IMR-90 (cell line): ENCODE data around the gene PCGF2. TPM values are rescaled to one million over a fixed set of nuclear protein-coding genes. Genes with fewer than 3 reads are reported as not detected.

ENCODE experiments used
- ATAC-seq: fragments of 200-7000 bp; cut with Tn5 transposase; 2 replicates; pipeline ENCODE4 v1.9.1; 2020; ENCODE audit warnings: low read depth, mild to moderate bottlenecking, moderate library complexity
- BruUV-seq: library from RNA; stranded (reverse); fragments of 400-500 nt; replicated peaks from 2 replicates; lab custom pipeline; 2021; lab: Mats Ljungman, UMichigan
- CTCF ChIA-PET: fragments of 300-600 bp; formaldehyde crosslinking; extraction: SDS; loops from one replicate; lab custom pipeline; 2021; ENCODE audit warnings: antibody characterized with exemption; lab: Yijun Ruan, JAX
- POLR2A ChIA-PET: fragments of 300-600 bp; sonication (Branson Sonifier 250); formaldehyde crosslinking; loops from one replicate; lab custom pipeline; 2022; ENCODE audit warnings: antibody characterized with exemption; ENCODE audit not compliant: unreplicated experiment; lab: Charles Lee
- DNase-seq: peaks from one replicate; pipeline ENCODE4 v3.0.0; 2013
- H2AFZ ChIP-seq: replicated peaks from 2 replicates; pipeline ENCODE3; 2013; ENCODE audit warnings: low read length, mild to moderate bottlenecking; ENCODE audit not compliant: poor library complexity
- H2AK5ac ChIP-seq: 2 replicates; pipeline ENCODE4 v1.6.1; 2013; ENCODE audit warnings: low read depth, low read length, inconsistent platforms
- H2AK9ac ChIP-seq: replicated peaks from 2 replicates; pipeline ENCODE3; 2013; ENCODE audit warnings: mild to moderate bottlenecking, low read depth, low read length, moderate library complexity; ENCODE audit not compliant: poor library complexity
- H2BK120ac ChIP-seq: 2 replicates; pipeline ENCODE4 v1.6.1; 2013; ENCODE audit warnings: low read depth, low read length, inconsistent platforms
- H2BK15ac ChIP-seq: 3 replicates; pipeline ENCODE4 v1.6.1; 2013; ENCODE audit warnings: low read depth, low read length, inconsistent platforms
- H2BK20ac ChIP-seq: 2 replicates; pipeline ENCODE4 v1.6.1; 2013; ENCODE audit warnings: low read depth, mild to moderate bottlenecking, inconsistent platforms, low read length, moderate library complexity
- H2BK5ac ChIP-seq: 2 replicates; pipeline ENCODE4 v1.6.1; 2013; ENCODE audit warnings: mild to moderate bottlenecking, low read depth, low read length, inconsistent platforms; ENCODE audit not compliant: poor library complexity, severe bottlenecking
- H3K14ac ChIP-seq: replicated peaks from 2 replicates; pipeline ENCODE4 v1.6.1; 2013; ENCODE audit warnings: low read depth, low read length, inconsistent platforms
- H3K18ac ChIP-seq: 2 replicates; pipeline ENCODE4 v1.6.1; 2013; ENCODE audit warnings: low read depth, low read length, control low read depth
- H3K23ac ChIP-seq: 2 replicates; pipeline ENCODE4 v1.6.1; 2013; ENCODE audit warnings: low read depth, low read length, inconsistent platforms
- H3K27ac ChIP-seq: 2 replicates; pipeline ENCODE4 v1.5.1; 2013; ENCODE audit warnings: mild to moderate bottlenecking, control low read depth, low read length; ENCODE audit not compliant: insufficient read depth
- H3K27me3 ChIP-seq: 2 replicates; pipeline ENCODE4 v1.6.1; 2013; ENCODE audit warnings: low read length; ENCODE audit not compliant: control insufficient read depth, insufficient read depth
- H3K36me3 ChIP-seq: 2 replicates; pipeline ENCODE4 v1.6.1; 2013; ENCODE audit warnings: low read length, mixed read lengths; ENCODE audit not compliant: control insufficient read depth, insufficient read depth
- H3K4ac ChIP-seq: 2 replicates; pipeline ENCODE4 v1.6.1; 2013; ENCODE audit warnings: low read depth, low read length, inconsistent platforms
- H3K4me1 ChIP-seq: 2 replicates; pipeline ENCODE4 v1.6.1; 2013; ENCODE audit warnings: low read length, mixed read lengths; ENCODE audit not compliant: control insufficient read depth, insufficient read depth
- H3K4me2 ChIP-seq: 2 replicates; pipeline ENCODE4 v1.6.1; 2013; ENCODE audit warnings: low read depth, mild to moderate bottlenecking, control low read depth, low read length, moderate library complexity
- H3K4me3 ChIP-seq: 2 replicates; pipeline ENCODE4 v1.5.1; 2013; ENCODE audit warnings: low read depth, mild to moderate bottlenecking, control low read depth, low read length, moderate library complexity; ENCODE audit not compliant: insufficient read depth
- H3K56ac ChIP-seq: 2 replicates; pipeline ENCODE4 v1.6.1; 2013; ENCODE audit warnings: low read length, inconsistent platforms; ENCODE audit not compliant: insufficient read depth; ENCODE audit errors: extremely low read depth
- H3K79me1 ChIP-seq, 2 experiments: 2 replicates each; pipeline ENCODE4 v1.6.1; 2013; ENCODE audit warnings: low read length in 2 of 2, inconsistent platforms in 1 of 2, low read depth in 1 of 2
- H3K9ac ChIP-seq: 2 replicates; pipeline ENCODE4 v1.6.1; 2013; ENCODE audit warnings: low read depth, low read length, control low read depth
- H3K9me1 ChIP-seq: 2 replicates; pipeline ENCODE4 v1.6.1; 2013; ENCODE audit warnings: low read length, inconsistent platforms; ENCODE audit not compliant: insufficient read depth
- H3K9me3 ChIP-seq: 2 replicates; pipeline ENCODE4 v1.6.1; 2013; ENCODE audit warnings: low read length; ENCODE audit not compliant: control insufficient read depth, insufficient read depth
- H4K20me1 ChIP-seq: 2 replicates; pipeline ENCODE4 v1.6.1; 2013; ENCODE audit warnings: low read length, inconsistent platforms; ENCODE audit not compliant: insufficient read depth
- H4K5ac ChIP-seq: 2 replicates; pipeline ENCODE4 v1.6.1; 2013; ENCODE audit warnings: mild to moderate bottlenecking, low read depth, low read length, control low read depth
- H4K8ac ChIP-seq, 2 experiments: 2 replicates each; pipeline ENCODE4 v1.6.1; 2013; ENCODE audit warnings: low read depth in 2 of 2, low read length in 2 of 2, control low read depth in 1 of 2, inconsistent platforms in 1 of 2
- H4K91ac ChIP-seq: 2 replicates; pipeline ENCODE4 v1.6.1; 2013; ENCODE audit warnings: low read depth, low read length, inconsistent platforms; ENCODE audit not compliant: insufficient read depth
- BHLHE40 ChIP-seq: fragments of 150-350 bp; IDR thresholded peaks from 2 replicates; pipeline ENCODE4 v1.6.1; 2016; ENCODE audit warnings: mild to moderate bottlenecking, low read depth, low read length
- CHD1 ChIP-seq: IDR thresholded peaks from 2 replicates; pipeline ENCODE4 v1.6.1; 2012; ENCODE audit warnings: low read depth, low read length, improper control_type of control experiment
- CTCF ChIP-seq: conservative IDR thresholded peaks from 2 replicates; pipeline ENCODE4 v1.5.1; 2012; ENCODE audit warnings: mild to moderate bottlenecking, low read depth, low read length, improper control_type of control experiment
- ELK1 ChIP-seq: fragments of 150-350 bp; IDR thresholded peaks from 2 replicates; pipeline ENCODE4 v1.6.1; 2016; ENCODE audit warnings: low read depth, mild to moderate bottlenecking, low read length, moderate library complexity, borderline replicate concordance
- FOS ChIP-seq: fragments of 150-350 bp; IDR thresholded peaks from 2 replicates; pipeline ENCODE4 v1.6.1; 2016; ENCODE audit warnings: low read depth, low read length
- MAFK ChIP-seq: IDR thresholded peaks from 2 replicates; pipeline ENCODE4 v1.6.1; 2012; ENCODE audit warnings: low read depth, low read length, improper control_type of control experiment
- MXI1 ChIP-seq: IDR thresholded peaks from 2 replicates; pipeline ENCODE4 v1.6.1; 2012; ENCODE audit warnings: low read depth, mild to moderate bottlenecking, low read length, moderate library complexity, borderline replicate concordance
- NFE2L2 ChIP-seq: fragments of 150-350 bp; IDR thresholded peaks from 2 replicates; pipeline ENCODE4 v1.6.1; 2016; ENCODE audit warnings: low read depth, mild to moderate bottlenecking, low read length
- RCOR1 ChIP-seq: IDR thresholded peaks from 2 replicates; pipeline ENCODE4 v1.6.1; 2012; ENCODE audit warnings: mild to moderate bottlenecking, low read length, improper control_type of control experiment; ENCODE audit not compliant: insufficient replicate concordance
- RFX5 ChIP-seq: IDR thresholded peaks from 2 replicates; pipeline ENCODE4 v1.8.0; 2012; ENCODE audit warnings: low read depth, mild to moderate bottlenecking, low read length, moderate library complexity
- USF2 ChIP-seq: fragments of 150-350 bp; IDR thresholded peaks from 2 replicates; pipeline ENCODE4 v1.6.1; 2017; ENCODE audit warnings: mild to moderate bottlenecking, antibody characterized with exemption, low read length, low read depth
- WGBS, 2 experiments: methylation state at CpG; one replicate each; pipeline versions ENCODE4 v1.1.5 to v1.1.7; 2013; ENCODE audit warnings: missing lambda C conversion rate in 2 of 2; ENCODE audit not compliant: insufficient read length in 1 of 2; ENCODE audit errors: extremely low coverage in 2 of 2; 5-methylcytosine and 5-hydroxymethylcytosine counted together
- dilution Hi-C: fragments of 300-500 bp; cut with HindIII; formaldehyde crosslinking; loops from one replicate; pipeline ENCODE4 v1.14.3; 2018; ENCODE audit warnings: low sequenced_read_pairs; ENCODE audit not compliant: unreplicated experiment
- in situ Hi-C: fragments of 300-500 bp; cut with MboI; formaldehyde crosslinking; loops from 3 replicates; pipeline ENCODE4 v1.14.3; 2019; ENCODE audit warnings: low sequenced_read_pairs, inconsistent platforms, mixed read lengths
- intact Hi-C: fragments of 100-400 bp; cut with micrococcal nuclease; formaldehyde crosslinking; loops from 2 replicates; pipeline ENCODE4 v1.10.0; 2022
- polyA plus RNA-seq, 3 experiments: library from polyadenylated mRNA; depleted of rRNA; stranded (reverse); fragments of >200 nt; gene quantifications; 2 replicates each; pipeline ENCODE4 v1.2.3, GENCODE V29; 2012; ENCODE audit warnings: low replicate concordance in 1 of 3
- total RNA-seq: library from RNA; depleted of rRNA; stranded (reverse); fragments of >200 nt; gene quantifications from 2 replicates; pipeline ENCODE4 v1.2.3, GENCODE V29; 2012

Gene PCGF2
- total and polyA plus RNA-seq, 2 of the 4 experiments (the other 2 are of a cell fraction) = 1.1 to 18.2 TPM

GRCh38 chr17:38762231-38762630, 14.1 kb upstream of the PCGF2 start:
- peaks cover 20 to 40% of the 10 kb centered on the region in 2 experiments for H3K79me1 ChIP-seq
- no TSS peak for BruUV-seq
- no peak overlapping the region for H2BK20ac ChIP-seq
- intact Hi-C loops (no loop called here), dilution Hi-C loops (no loop called here), in situ Hi-C loops (no loop called here)
- H3K9ac ChIP-seq = no peak overlapping the region
- H3K23ac ChIP-seq = no peak overlapping the region
- CTCF ChIA-PET = interaction anchor here (1.1 kb wide), 1 partner anchor 10 kb away, joined by 3 read pairs; the partner anchor contains the start of gene PSMB3
- H2AK9ac ChIP-seq = no peak overlapping the region
- H3K4ac ChIP-seq = no peak overlapping the region
- peaks cover 63% of the 10 kb centered on the region for H3K36me3 ChIP-seq
- DNase-seq (no peak), ATAC-seq (no peak)
- TF ChIP-seq NFE2L2 = no peak
- no peak for TF ChIP-seq BHLHE40
- no peak for TF ChIP-seq MXI1
- TF ChIP-seq USF2 = no peak
- TF ChIP-seq FOS = no peak
- TF ChIP-seq MAFK = no peak
- no peak for TF ChIP-seq RCOR1
- no peak for TF ChIP-seq CTCF
- no peak for TF ChIP-seq ELK1
- no peak for TF ChIP-seq RFX5
- no peak for TF ChIP-seq CHD1
- no peak overlapping the region for H2BK15ac ChIP-seq
- no peaks in the 10 kb centered on the region for H3K4me1 ChIP-seq
- H3K56ac ChIP-seq = no peak overlapping the region
- no peak overlapping the region for H4K5ac ChIP-seq
- peaks cover 17% of the 10 kb centered on the region; the same call in 1 of the 2 replicates for H4K20me1 ChIP-seq
- H3K27me3 ChIP-seq = no peaks in the 10 kb centered on the region
- 0 out of 2 replicates have a peak, but pooled peaks cover 7% of the 10 kb centered on the region for H3K9me1 ChIP-seq
- no peak overlapping the region for H3K27ac ChIP-seq
- POLR2A ChIA-PET = no interaction called here
- H2AK5ac ChIP-seq = no peak overlapping the region
- H2BK120ac ChIP-seq = no peak overlapping the region
- no peak overlapping the region for H2BK5ac ChIP-seq
- WGBS, 2 experiments = no CpG with 5 or more reads among the region's 3 CpGs
- no peak overlapping the region for H3K14ac ChIP-seq
- H3K4me2 ChIP-seq = no peak overlapping the region
- no peak overlapping the region for H4K8ac ChIP-seq
- H3K18ac ChIP-seq = no peak overlapping the region
- no peak overlapping the region for H3K4me3 ChIP-seq
- H3K9me3 ChIP-seq = no peaks in the 10 kb centered on the region
- no peak overlapping the region for H2AFZ ChIP-seq
- H4K91ac ChIP-seq = no peak overlapping the region
